GM18508 (cell line): Measurements from ENCODE around the gene UST.
"Not testable (repeated sequence)": the region's sequence is repeated elsewhere in the genome, so short reads cannot be mapped to it uniquely, and the experiment has no call there.

Experiments used
- ATAC-seq: cut with Tn5 transposase; IDR thresholded peaks from one replicate; pipeline ENCODE4 v1.9.1; 2021; ENCODE audit warnings: moderate number of reproducible peaks; ENCODE audit not compliant: insufficient read depth, unreplicated experiment

The UST gene

GRCh38 chr6:149093643-149094042 lies 346.8 kb downstream of the UST start:
- no peak for ATAC-seq

- no peak for ATAC-seq
These were observed 347.3 kb downstream of the UST start for GRCh38 chr6:149094156-149094555.

- ATAC-seq = no peak
These were observed 348.1 kb downstream of the UST start for GRCh38 chr6:149094934-149095351.

GRCh38 chr6:149095842-149096241 lies 349.0 kb downstream of the UST start:
- ATAC-seq = no peak

- no peak for ATAC-seq
These were observed 351.0 kb downstream of the UST start for GRCh38 chr6:149097794-149098193.

GRCh38 chr6:149098700-149099276 lies 352.0 kb downstream of the UST start:
- no peak for ATAC-seq

GRCh38 chr6:149102324-149102723 lies 355.5 kb downstream of the UST start:
- ATAC-seq = no peak

- not testable (repeated sequence) for ATAC-seq
These were observed 357.1 kb downstream of the UST start for GRCh38 chr6:149103950-149104349.

- ATAC-seq = no peak
These were observed 360.7 kb downstream of the UST start for GRCh38 chr6:149107520-149107919.

- no peak for ATAC-seq
These were observed 361.4 kb downstream of the UST start for GRCh38 chr6:149108038-149108748.

GRCh38 chr6:149108749-149109100 lies 361.9 kb downstream of the UST start:
- ATAC-seq = no peak

GRCh38 chr6:149109397-149110070 lies 362.7 kb downstream of the UST start:
- no peak for ATAC-seq

- no peak for ATAC-seq
These were observed 364.8 kb downstream of the UST start for GRCh38 chr6:149111556-149112115.

GRCh38 chr6:149112976-149113375 lies 366.1 kb downstream of the UST start:
- ATAC-seq = peak; percentile 83

GRCh38 chr6:149114167-149114566 lies 367.3 kb downstream of the UST start:
- ATAC-seq = no peak

GRCh38 chr6:149118737-149119653 lies 372.2 kb downstream of the UST start:
- ATAC-seq = no peak

- ATAC-seq = no peak
These were observed 376.3 kb downstream of the UST start for GRCh38 chr6:149122850-149123821.

GRCh38 chr6:149125309-149125708 lies 378.5 kb downstream of the UST start:
- no peak for ATAC-seq
